Stomach (tissue), 4 donors: ENCODE results near the gene CDYL.

ENCODE experiments used
- POLR2A ChIP-seq, 4 donors: fragments of 450-650 bp; IDR thresholded peaks; one replicate each; pipeline ENCODE4 v1.6.1; 2016; ENCODE audit warnings: antibody characterized with exemption in 4 of 4, control low read depth in 2 of 4, mild to moderate bottlenecking in 1 of 4, moderate library complexity in 1 of 4
- TF ChIP-seq, protein P1 (sequence below), 7 experiments: fragments of 450-650 bp in 4 of 7; fragments of 200-600 bp in 3 of 7; sonication (generic) in 3 of 7; IDR thresholded peaks; one replicate each; pipeline ENCODE4 v1.5.1; 2016 to 2019; ENCODE audit warnings: antibody characterized with exemption in 7 of 7, control low read depth in 2 of 7, mild to moderate bottlenecking in 1 of 7

GRCh38 chr6:4903121-4903520 is 126.9 kb downstream of the CDYL start:
- no peak for TF ChIP-seq POLR2A (IDR thresholded peaks at IDR 0.05)
- TF ChIP-seq, protein P1, sequence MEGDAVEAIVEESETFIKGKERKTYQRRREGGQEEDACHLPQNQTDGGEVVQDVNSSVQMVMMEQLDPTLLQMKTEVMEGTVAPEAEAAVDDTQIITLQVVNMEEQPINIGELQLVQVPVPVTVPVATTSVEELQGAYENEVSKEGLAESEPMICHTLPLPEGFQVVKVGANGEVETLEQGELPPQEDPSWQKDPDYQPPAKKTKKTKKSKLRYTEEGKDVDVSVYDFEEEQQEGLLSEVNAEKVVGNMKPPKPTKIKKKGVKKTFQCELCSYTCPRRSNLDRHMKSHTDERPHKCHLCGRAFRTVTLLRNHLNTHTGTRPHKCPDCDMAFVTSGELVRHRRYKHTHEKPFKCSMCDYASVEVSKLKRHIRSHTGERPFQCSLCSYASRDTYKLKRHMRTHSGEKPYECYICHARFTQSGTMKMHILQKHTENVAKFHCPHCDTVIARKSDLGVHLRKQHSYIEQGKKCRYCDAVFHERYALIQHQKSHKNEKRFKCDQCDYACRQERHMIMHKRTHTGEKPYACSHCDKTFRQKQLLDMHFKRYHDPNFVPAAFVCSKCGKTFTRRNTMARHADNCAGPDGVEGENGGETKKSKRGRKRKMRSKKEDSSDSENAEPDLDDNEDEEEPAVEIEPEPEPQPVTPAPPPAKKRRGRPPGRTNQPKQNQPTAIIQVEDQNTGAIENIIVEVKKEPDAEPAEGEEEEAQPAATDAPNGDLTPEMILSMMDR (IDR thresholded peaks at IDR 0.05): no peak
